ENCODE results near the gene KRT28.

KRT28 gene

DNA sequence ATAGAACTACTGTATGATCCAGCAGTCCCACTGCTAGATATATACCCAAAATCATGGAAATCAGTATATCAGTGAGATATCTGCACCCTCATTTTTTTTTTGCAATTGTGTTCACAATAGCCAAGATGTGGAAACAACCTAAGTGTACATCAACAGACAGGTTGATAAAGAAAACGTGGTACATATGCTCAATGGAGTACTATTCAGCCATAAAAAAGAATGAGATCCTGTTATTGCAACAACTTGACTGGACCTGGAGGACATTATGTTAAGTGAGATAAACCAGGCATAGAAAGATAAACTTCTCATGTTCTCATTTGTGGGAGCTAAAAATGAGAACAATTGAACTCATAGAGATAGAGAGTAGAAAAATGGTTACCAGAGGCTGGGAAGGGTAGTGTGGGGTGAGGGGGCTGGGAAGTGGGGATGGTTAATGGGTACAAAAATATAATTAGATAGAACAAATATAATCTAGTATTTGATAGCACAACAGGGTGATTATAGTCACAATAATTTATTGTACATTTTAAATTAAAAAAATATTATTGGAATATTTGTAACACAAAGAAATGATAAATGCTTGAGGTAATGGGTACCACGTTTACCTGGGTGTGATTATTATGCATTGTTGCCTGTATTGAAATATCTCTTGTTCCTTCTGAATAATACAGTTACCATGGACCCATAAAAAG is 30.5 kb upstream of the KRT28 start:
- TF ChIP-seq FOXP2 (optimal IDR thresholded peaks at IDR 0.05; ENCODE audit: borderline replicate concordance, extremely low read depth, extremely low read length, insufficient read depth) (no peak), POLR2AphosphoS5 (IDR thresholded peaks at IDR 0.05; ENCODE audit: low read depth, low read length) (no peak), TAF1 (IDR thresholded peaks at IDR 0.05; ENCODE audit: borderline replicate concordance, insufficient read depth, low read length) (no peak), SIN3A (IDR thresholded peaks at IDR 0.05; ENCODE audit: borderline replicate concordance, insufficient read depth, low read length) (no peak)
- TF ChIP-seq, protein P1, sequence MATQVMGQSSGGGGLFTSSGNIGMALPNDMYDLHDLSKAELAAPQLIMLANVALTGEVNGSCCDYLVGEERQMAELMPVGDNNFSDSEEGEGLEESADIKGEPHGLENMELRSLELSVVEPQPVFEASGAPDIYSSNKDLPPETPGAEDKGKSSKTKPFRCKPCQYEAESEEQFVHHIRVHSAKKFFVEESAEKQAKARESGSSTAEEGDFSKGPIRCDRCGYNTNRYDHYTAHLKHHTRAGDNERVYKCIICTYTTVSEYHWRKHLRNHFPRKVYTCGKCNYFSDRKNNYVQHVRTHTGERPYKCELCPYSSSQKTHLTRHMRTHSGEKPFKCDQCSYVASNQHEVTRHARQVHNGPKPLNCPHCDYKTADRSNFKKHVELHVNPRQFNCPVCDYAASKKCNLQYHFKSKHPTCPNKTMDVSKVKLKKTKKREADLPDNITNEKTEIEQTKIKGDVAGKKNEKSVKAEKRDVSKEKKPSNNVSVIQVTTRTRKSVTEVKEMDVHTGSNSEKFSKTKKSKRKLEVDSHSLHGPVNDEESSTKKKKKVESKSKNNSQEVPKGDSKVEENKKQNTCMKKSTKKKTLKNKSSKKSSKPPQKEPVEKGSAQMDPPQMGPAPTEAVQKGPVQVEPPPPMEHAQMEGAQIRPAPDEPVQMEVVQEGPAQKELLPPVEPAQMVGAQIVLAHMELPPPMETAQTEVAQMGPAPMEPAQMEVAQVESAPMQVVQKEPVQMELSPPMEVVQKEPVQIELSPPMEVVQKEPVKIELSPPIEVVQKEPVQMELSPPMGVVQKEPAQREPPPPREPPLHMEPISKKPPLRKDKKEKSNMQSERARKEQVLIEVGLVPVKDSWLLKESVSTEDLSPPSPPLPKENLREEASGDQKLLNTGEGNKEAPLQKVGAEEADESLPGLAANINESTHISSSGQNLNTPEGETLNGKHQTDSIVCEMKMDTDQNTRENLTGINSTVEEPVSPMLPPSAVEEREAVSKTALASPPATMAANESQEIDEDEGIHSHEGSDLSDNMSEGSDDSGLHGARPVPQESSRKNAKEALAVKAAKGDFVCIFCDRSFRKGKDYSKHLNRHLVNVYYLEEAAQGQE (IDR thresholded peaks at IDR 0.05; ENCODE audit: insufficient read depth in 1 of 2, low read depth in 2 of 2, low read length in 2 of 2): no peak

- TF ChIP-seq SIN3A (IDR thresholded peaks at IDR 0.05; ENCODE audit: borderline replicate concordance, insufficient read depth, low read length) (no peak), FOXP2 (optimal IDR thresholded peaks at IDR 0.05; ENCODE audit: borderline replicate concordance, extremely low read depth, extremely low read length, insufficient read depth) (no peak), TAF1 (IDR thresholded peaks at IDR 0.05; ENCODE audit: borderline replicate concordance, insufficient read depth, low read length) (no peak), POLR2AphosphoS5 (IDR thresholded peaks at IDR 0.05; ENCODE audit: low read depth, low read length) (no peak)
- TF ChIP-seq, protein P1 (IDR thresholded peaks at IDR 0.05; ENCODE audit: insufficient read depth in 1 of 2, low read depth in 2 of 2, low read length in 2 of 2): no peak
Observed at GRCh38 chr17:40828454-40829044, 28.8 kb upstream of the KRT28 start.

GRCh38 chr17:40827746-40828453 is 28.1 kb upstream of the KRT28 start:
- TF ChIP-seq SIN3A (IDR thresholded peaks at IDR 0.05; ENCODE audit: borderline replicate concordance, insufficient read depth, low read length) (no peak; the same call in 1 of the 2 replicates), FOXP2 (optimal IDR thresholded peaks at IDR 0.05; ENCODE audit: borderline replicate concordance, extremely low read depth, extremely low read length, insufficient read depth) (no peak), TAF1 (IDR thresholded peaks at IDR 0.05; ENCODE audit: borderline replicate concordance, insufficient read depth, low read length) (no peak; the same call in 1 of the 2 replicates), POLR2AphosphoS5 (IDR thresholded peaks at IDR 0.05; ENCODE audit: low read depth, low read length) (no peak)
- TF ChIP-seq, protein P1 (IDR thresholded peaks at IDR 0.05; ENCODE audit: insufficient read depth in 1 of 2, low read depth in 2 of 2, low read length in 2 of 2): no peak

DNA sequence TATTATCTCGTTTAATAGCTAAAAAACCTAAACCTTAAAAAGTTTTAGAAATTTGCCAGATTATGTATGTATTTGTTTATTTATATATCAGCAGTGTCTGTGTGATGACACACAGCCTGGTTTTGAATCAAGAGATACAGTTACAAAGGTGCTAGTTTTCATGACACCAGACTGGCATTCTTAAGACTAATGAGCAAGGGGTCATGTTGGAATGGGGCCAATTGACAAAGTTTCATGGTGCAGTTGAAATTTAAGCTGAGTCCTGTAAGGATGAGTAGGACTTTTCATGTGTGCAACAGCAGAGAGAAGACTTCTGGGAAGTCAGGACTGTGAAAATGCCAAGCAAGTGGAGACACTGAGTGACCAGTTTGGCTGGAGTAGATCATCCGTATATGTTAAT is 25.8 kb upstream of the KRT28 start:
- no peak for TF ChIP-seq FOXP2 (optimal IDR thresholded peaks at IDR 0.05; ENCODE audit: borderline replicate concordance, extremely low read depth, extremely low read length, insufficient read depth)
- no peak for TF ChIP-seq TAF1 (IDR thresholded peaks at IDR 0.05; ENCODE audit: borderline replicate concordance, insufficient read depth, low read length)
- TF ChIP-seq, protein P1 (IDR thresholded peaks at IDR 0.05; ENCODE audit: insufficient read depth in 1 of 2, low read depth in 2 of 2, low read length in 2 of 2): no peak
- TF ChIP-seq SIN3A (IDR thresholded peaks at IDR 0.05; ENCODE audit: borderline replicate concordance, insufficient read depth, low read length): no peak
- TF ChIP-seq POLR2AphosphoS5 (IDR thresholded peaks at IDR 0.05; ENCODE audit: low read depth, low read length): no peak

Measured in PFSK-1 (cell line).